ENCODE results near the gene TPGS2. TPM values are rescaled to one million over a fixed set of nuclear protein-coding genes. Genes with fewer than 3 reads are reported as not detected.
"Not testable (repeated sequence)": the region's sequence is repeated elsewhere in the genome, so short reads cannot be mapped to it uniquely, and the experiment has no call there.

TPGS2 gene
- total RNA-seq, 1 donor from 2014 or later, result 93.5 TPM

DNA sequence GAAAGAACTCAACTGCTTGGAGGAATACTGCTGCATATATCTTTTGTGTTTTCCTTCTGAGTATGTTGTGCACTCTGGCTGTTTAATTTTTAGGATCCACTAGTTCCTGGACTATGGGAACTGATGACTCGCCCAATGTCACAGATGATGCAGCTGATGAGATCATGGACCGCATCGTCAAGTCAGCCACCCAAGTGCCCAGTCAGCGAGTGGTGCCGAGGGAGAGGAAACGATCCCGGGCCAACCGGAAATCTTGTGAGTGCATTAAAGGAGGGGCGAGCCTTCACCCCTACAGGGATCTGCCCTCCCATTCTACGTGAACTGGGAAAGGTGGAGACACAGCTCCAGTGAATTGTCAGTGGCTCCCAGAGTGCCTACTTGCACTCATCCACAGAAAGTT is 59.6 kb downstream of the TPGS2 start:
- no peak overlapping the region for H3K4me3 Mint-ChIP-seq
- TF ChIP-seq, protein P1, sequence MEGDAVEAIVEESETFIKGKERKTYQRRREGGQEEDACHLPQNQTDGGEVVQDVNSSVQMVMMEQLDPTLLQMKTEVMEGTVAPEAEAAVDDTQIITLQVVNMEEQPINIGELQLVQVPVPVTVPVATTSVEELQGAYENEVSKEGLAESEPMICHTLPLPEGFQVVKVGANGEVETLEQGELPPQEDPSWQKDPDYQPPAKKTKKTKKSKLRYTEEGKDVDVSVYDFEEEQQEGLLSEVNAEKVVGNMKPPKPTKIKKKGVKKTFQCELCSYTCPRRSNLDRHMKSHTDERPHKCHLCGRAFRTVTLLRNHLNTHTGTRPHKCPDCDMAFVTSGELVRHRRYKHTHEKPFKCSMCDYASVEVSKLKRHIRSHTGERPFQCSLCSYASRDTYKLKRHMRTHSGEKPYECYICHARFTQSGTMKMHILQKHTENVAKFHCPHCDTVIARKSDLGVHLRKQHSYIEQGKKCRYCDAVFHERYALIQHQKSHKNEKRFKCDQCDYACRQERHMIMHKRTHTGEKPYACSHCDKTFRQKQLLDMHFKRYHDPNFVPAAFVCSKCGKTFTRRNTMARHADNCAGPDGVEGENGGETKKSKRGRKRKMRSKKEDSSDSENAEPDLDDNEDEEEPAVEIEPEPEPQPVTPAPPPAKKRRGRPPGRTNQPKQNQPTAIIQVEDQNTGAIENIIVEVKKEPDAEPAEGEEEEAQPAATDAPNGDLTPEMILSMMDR (IDR thresholded peaks at IDR 0.05; ENCODE audit: unreplicated experiment), result no peak
- no peak overlapping the region for H3K27ac Mint-ChIP-seq
- peaks cover 10% of the 10 kb centered on the region for H3K4me1 Mint-ChIP-seq
- H3K36me3 Mint-ChIP-seq, result no peaks in the 10 kb centered on the region
- H3K9me3 Mint-ChIP-seq, result no peaks in the 10 kb centered on the region
- no peak for DNase-seq (ENCODE audit: low spot score in 2 of 2, unreplicated experiment in 2 of 2)
- peaks cover 6% of the 10 kb centered on the region for H3K27me3 Mint-ChIP-seq (ENCODE audit: low read depth)

DNA sequence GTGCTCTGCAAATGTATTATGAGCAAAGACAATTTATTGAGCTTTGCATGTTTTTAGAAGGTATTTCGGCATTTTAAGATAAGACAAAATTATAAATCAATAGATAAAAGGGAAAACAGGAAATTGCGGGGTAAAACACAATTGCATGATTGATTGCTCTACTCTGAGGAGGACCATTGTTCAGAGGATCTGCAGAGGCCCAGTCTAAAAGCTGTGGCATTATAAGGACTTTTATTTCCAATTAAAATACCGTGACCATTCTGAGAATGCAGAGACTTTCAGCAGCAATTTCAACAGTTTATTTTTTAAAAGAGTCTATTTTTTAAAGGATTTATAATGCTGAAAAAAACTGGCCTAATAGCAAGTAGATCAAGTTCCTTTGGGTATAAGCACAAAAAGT is 62.0 kb downstream of the TPGS2 start:
- H3K4me1 Mint-ChIP-seq, result peaks cover under 1% of the 10 kb centered on the region
- H3K36me3 Mint-ChIP-seq, result peaks cover 2% of the 10 kb centered on the region
- TF ChIP-seq, protein P1 (IDR thresholded peaks at IDR 0.05; ENCODE audit: unreplicated experiment), result no peak
- DNase-seq (ENCODE audit: low spot score in 2 of 2, unreplicated experiment in 2 of 2), result no peak
- H3K4me3 Mint-ChIP-seq, result no peak overlapping the region
- H3K27me3 Mint-ChIP-seq (ENCODE audit: low read depth), result peaks cover 2% of the 10 kb centered on the region
- H3K27ac Mint-ChIP-seq, result no peak overlapping the region
- no peaks in the 10 kb centered on the region for H3K9me3 Mint-ChIP-seq

DNA sequence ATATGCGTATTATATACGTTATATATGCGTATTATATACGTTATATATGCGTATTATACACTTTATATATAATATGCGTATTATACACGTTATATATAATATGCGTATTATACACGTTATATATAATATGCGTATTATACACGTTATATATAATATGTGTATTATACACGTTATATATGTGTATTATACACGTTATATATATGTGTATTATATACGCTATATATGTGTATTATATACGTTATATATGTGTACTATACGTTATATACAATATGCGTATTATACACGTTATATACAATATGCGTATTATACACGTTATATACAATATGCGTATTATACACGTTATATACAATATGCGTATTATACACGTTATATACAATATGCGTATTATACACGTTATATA is 65.8 kb downstream of the TPGS2 start:
- not testable (repeated sequence) for H3K4me3 Mint-ChIP-seq; H3K27me3 Mint-ChIP-seq (ENCODE audit: low read depth); H3K27ac Mint-ChIP-seq; H3K4me1 Mint-ChIP-seq; H3K36me3 Mint-ChIP-seq; H3K9me3 Mint-ChIP-seq; DNase-seq (ENCODE audit: low spot score in 2 of 2, unreplicated experiment in 2 of 2)

GRCh38 chr18:36762074-36762473 is 66.7 kb downstream of the TPGS2 start:
- TF ChIP-seq, protein P1 (IDR thresholded peaks at IDR 0.05; ENCODE audit: unreplicated experiment), result no peak
- Mint-ChIP-seq H3K27ac (no peak overlapping the region), H3K36me3 (peaks cover 5% of the 10 kb centered on the region), H3K27me3 (ENCODE audit: low read depth) (no peaks in the 10 kb centered on the region), H3K4me3 (no peak overlapping the region), H3K9me3 (no peaks in the 10 kb centered on the region), H3K4me1 (no peaks in the 10 kb centered on the region)
- no peak for DNase-seq (ENCODE audit: low spot score in 2 of 2, unreplicated experiment in 2 of 2)

DNA sequence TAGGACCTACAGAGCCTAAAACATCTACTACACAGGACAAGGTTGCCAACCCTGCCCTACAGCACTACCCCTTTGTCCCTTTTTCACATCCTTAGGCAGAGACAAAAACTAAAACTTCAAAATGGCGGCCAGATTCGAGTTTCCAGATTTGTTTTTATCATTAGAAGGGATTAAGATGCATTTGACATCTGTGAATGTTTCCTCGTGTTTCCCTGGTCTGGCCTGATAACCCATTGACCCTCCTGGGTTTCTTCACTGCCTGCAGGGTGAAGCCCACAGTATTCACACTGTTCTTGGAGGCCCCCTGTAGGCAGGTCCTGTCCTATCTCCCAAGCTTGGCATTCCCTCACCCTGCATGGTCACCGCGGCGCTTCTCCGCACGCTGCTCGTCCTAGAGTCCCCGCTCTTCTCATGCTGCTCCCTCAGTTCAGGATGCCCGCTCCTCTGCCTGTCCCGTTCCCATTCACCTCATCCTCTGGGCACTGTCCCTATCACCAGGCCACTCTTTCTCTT is 67.6 kb downstream of the TPGS2 start:
- TF ChIP-seq, protein P1 (IDR thresholded peaks at IDR 0.05; ENCODE audit: unreplicated experiment), result no peak
- Mint-ChIP-seq H3K36me3 (peaks cover 5% of the 10 kb centered on the region), H3K9me3 (no peaks in the 10 kb centered on the region), H3K4me1 (peaks cover 2% of the 10 kb centered on the region), H3K4me3 (no peak overlapping the region), H3K27ac (no peak overlapping the region), H3K27me3 (ENCODE audit: low read depth) (no peaks in the 10 kb centered on the region)
- no peak for DNase-seq (ENCODE audit: low spot score in 2 of 2, unreplicated experiment in 2 of 2)

DNA sequence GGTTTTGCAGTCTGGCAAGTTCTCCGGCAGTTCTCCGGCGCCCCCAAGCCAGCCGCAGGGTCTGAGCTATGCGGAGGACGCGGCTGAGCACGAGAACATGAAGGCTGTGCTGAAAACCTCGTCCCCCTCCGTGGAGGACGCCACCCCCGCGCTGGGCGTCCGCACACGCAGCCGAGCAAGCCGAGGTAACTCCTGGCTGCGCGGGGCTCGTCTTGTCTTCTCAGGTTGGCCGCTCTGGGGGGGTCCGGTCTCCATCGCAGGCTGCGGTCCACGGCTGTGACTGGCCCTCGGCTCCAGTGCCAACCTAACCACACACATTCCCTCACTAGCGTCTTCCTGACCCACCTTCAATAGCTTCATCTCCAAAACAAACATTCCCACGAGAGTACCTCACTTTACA is 68.2 kb downstream of the TPGS2 start:
- Mint-ChIP-seq H3K9me3 (no peaks in the 10 kb centered on the region), H3K4me1 (peaks cover 4% of the 10 kb centered on the region), H3K27ac (no peak overlapping the region), H3K36me3 (peaks cover 5% of the 10 kb centered on the region), H3K27me3 (ENCODE audit: low read depth) (no peaks in the 10 kb centered on the region), H3K4me3 (no peak overlapping the region)
- TF ChIP-seq, protein P1 (IDR thresholded peaks at IDR 0.05; ENCODE audit: unreplicated experiment), result no peak
- DNase-seq (ENCODE audit: low spot score in 2 of 2, unreplicated experiment in 2 of 2), result no peak

All from mesothelial cell of epicardium (in vitro differentiated cells).